ENCODE measurements around the gene IQCH. TPM values are rescaled to one million over a fixed set of nuclear protein-coding genes. Genes with fewer than 3 reads are reported as not detected.

The IQCH gene
- total and polyA plus RNA-seq, 9 donors = 0.54 to 10.0 (median 0.84) TPM

DNA sequence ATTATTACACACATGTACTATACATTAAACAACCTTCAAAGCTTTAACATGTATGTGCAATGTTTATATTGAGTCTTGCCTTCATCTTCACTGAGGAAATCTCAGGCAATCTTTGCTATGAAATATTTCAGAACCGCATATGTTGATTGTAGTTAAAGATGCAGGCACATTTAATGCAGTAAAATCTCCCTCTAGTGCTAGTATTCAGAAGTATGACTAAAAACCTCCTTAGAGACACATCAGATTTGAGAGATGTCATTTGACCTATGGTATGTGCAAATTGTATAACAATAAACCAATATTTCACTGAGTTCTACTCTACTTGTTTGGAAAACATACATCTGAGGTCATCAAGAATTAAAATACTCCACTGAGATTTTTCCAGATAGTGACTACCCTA, 142.6 kb downstream of the IQCH start:
- H3K36me3 ChIP-seq = no peaks in the 10 kb centered on the region
- TF ChIP-seq EP300 (IDR thresholded peaks at IDR 0.05) (no peak), POLR2A (IDR thresholded peaks at IDR 0.05) (no peak)
- TF ChIP-seq, protein P1, sequence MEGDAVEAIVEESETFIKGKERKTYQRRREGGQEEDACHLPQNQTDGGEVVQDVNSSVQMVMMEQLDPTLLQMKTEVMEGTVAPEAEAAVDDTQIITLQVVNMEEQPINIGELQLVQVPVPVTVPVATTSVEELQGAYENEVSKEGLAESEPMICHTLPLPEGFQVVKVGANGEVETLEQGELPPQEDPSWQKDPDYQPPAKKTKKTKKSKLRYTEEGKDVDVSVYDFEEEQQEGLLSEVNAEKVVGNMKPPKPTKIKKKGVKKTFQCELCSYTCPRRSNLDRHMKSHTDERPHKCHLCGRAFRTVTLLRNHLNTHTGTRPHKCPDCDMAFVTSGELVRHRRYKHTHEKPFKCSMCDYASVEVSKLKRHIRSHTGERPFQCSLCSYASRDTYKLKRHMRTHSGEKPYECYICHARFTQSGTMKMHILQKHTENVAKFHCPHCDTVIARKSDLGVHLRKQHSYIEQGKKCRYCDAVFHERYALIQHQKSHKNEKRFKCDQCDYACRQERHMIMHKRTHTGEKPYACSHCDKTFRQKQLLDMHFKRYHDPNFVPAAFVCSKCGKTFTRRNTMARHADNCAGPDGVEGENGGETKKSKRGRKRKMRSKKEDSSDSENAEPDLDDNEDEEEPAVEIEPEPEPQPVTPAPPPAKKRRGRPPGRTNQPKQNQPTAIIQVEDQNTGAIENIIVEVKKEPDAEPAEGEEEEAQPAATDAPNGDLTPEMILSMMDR (IDR thresholded peaks at IDR 0.05) = no peak
- H3K4me3 ChIP-seq = no peak overlapping the region
- H3K9me3 ChIP-seq = no peaks in the 10 kb centered on the region
- no peaks in the 10 kb centered on the region for H3K4me1 ChIP-seq (ENCODE audit: insufficient read depth)
- H3K27me3 ChIP-seq = no peaks in the 10 kb centered on the region
- DNase-seq = no peak
- no peak overlapping the region for H3K27ac ChIP-seq
- WGBS, 3 donors = 68 to 87% (median 72%) methylated on average over 1 of the region's 1 CpG
- intact Hi-C loops (cut with DNase I) = no loop called here

DNA sequence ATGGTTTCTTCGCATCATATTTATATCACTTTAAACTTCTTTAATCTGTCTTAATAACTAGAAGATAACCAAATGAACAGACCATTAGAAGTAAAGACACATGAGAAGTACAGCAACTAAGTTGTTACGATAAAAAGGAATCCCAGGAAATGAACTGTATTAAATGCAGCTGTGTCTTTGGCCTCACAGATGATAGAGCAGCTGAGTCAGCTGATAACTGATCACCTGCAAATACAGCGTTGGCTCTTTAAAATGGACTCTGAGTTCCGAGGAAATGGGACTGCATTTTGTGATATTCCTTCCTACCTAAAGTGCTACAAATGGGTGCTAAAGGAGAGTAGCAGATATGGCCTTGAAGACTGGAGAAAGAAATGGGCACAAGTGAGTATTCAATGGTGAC, 145.3 kb downstream of the IQCH start:
- no peaks in the 10 kb centered on the region for H3K4me1 ChIP-seq (ENCODE audit: insufficient read depth)
- no peaks in the 10 kb centered on the region for H3K27me3 ChIP-seq
- H3K4me3 ChIP-seq = no peak overlapping the region
- WGBS, 3 donors = 81 to 82% (median 82%) methylated on average over 4 of the region's 4 CpGs
- no peaks in the 10 kb centered on the region for H3K9me3 ChIP-seq
- intact Hi-C loops (cut with DNase I) = no loop called here
- TF ChIP-seq EP300 (IDR thresholded peaks at IDR 0.05) (no peak), POLR2A (IDR thresholded peaks at IDR 0.05) (no peak)
- TF ChIP-seq, protein P1 (IDR thresholded peaks at IDR 0.05) = no peak
- no peak for DNase-seq
- H3K27ac ChIP-seq = no peak overlapping the region
- H3K36me3 ChIP-seq = no peaks in the 10 kb centered on the region

DNA sequence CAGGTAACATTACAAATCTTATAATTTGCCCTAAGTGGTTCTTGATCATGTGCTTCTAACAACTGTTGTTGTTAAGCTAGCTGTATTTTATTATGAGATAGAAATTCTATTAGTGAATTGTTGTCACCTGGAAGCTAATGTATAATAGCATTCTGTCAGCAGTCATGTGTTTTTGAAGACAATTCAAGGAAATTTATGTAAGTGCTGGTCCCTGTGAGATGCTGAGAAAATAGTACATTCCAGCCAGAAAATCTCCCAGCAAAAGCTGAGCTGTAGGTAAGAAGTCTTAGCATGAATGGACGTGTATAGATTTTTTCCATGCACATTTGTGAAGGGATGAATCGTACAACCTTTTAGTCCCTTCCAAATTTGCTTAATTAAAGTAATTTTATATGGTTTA, 146.3 kb downstream of the IQCH start:
- DNase-seq = no peak
- no peak overlapping the region for H3K4me3 ChIP-seq
- intact Hi-C loops (cut with DNase I) = no loop called here
- H3K9me3 ChIP-seq = no peaks in the 10 kb centered on the region
- H3K27ac ChIP-seq = no peak overlapping the region
- no peak for TF ChIP-seq POLR2A (IDR thresholded peaks at IDR 0.05)
- TF ChIP-seq, protein P1 (IDR thresholded peaks at IDR 0.05) = no peak
- no peak for TF ChIP-seq EP300 (IDR thresholded peaks at IDR 0.05)
- H3K4me1 ChIP-seq (ENCODE audit: insufficient read depth) = no peaks in the 10 kb centered on the region
- WGBS, 3 donors = 88 to 92% (median 89%) methylated on average over 2 of the region's 2 CpGs
- H3K36me3 ChIP-seq = no peaks in the 10 kb centered on the region
- H3K27me3 ChIP-seq = no peaks in the 10 kb centered on the region

DNA sequence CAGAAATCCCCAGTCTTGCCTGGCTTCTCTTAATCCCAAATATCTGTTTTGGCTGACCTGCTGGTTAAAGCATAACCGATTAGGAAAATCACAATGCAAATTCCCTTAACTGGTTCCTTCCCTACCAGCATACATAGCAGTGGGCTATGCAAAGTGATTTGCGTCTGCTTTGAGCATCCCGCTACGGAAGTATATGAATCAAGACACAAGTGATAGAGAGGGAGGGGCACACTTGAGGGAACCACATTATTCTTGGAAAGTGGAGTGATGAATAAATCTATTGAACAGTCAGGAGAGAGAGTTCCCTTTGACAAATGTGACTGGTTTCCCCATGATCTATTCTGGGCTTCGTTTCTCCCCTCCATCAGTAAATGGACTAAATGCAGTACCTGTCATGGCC, 146.8 kb downstream of the IQCH start:
- no peaks in the 10 kb centered on the region for H3K9me3 ChIP-seq
- WGBS, 3 donors = 78 to 88% (median 86%) methylated on average over 5 of the region's 5 CpGs
- no peak overlapping the region for H3K4me3 ChIP-seq
- intact Hi-C loops (cut with DNase I) = no loop called here
- no peaks in the 10 kb centered on the region for H3K36me3 ChIP-seq
- TF ChIP-seq, protein P1 (IDR thresholded peaks at IDR 0.05) = no peak
- no peak for TF ChIP-seq EP300 (IDR thresholded peaks at IDR 0.05)
- TF ChIP-seq POLR2A (IDR thresholded peaks at IDR 0.05) = no peak
- H3K27me3 ChIP-seq = no peaks in the 10 kb centered on the region
- no peak overlapping the region for H3K27ac ChIP-seq
- DNase-seq = no peak
- no peaks in the 10 kb centered on the region for H3K4me1 ChIP-seq (ENCODE audit: insufficient read depth)
